ENCODE results near the gene PIGA.
"Not testable (repeated sequence)": the region's sequence is repeated elsewhere in the genome, so short reads cannot be mapped to it uniquely, and the experiment has no call there.

The PIGA gene

GRCh38 chrX:15321447-15321846, 13.9 kb downstream of the PIGA start:
- DNase-seq (ENCODE audit: low read depth in 3 of 3): no peak

- no peak for DNase-seq (ENCODE audit: low read depth in 3 of 3)
These were observed 15.0 kb downstream of the PIGA start for GRCh38 chrX:15320297-15320696.

- no peak for DNase-seq (ENCODE audit: low read depth in 3 of 3)
These were observed 16.2 kb downstream of the PIGA start for GRCh38 chrX:15319075-15319474.

GRCh38 chrX:15315509-15315908, 19.8 kb downstream of the PIGA start, which contains the start of gene ASB11:
Gene ASB11, minus strand, starts transcription at chrX:15315640. Its CDS starts 35 bp downstream, at chrX:15315605.
- no peak for DNase-seq (ENCODE audit: low read depth in 3 of 3)

GRCh38 chrX:15314472-15314871, 20.9 kb downstream of the PIGA start:
- no peak for DNase-seq (ENCODE audit: low read depth in 3 of 3)

GRCh38 chrX:15311119-15311518, 24.2 kb downstream of the PIGA start:
- DNase-seq (ENCODE audit: low read depth in 3 of 3): no peak

- DNase-seq (ENCODE audit: low read depth in 3 of 3): no peak
These were observed 25.2 kb downstream of the PIGA start for GRCh38 chrX:15310117-15310516.

GRCh38 chrX:15305899-15306298, 29.4 kb downstream of the PIGA start:
- not testable (repeated sequence) for DNase-seq (ENCODE audit: low read depth in 3 of 3)

- peak in 1 of 3 experiments; percentile 0 for DNase-seq (ENCODE audit: low read depth in 3 of 3)
These were observed 33.4 kb downstream of the PIGA start for GRCh38 chrX:15301924-15302323.

- no peak for DNase-seq (ENCODE audit: low read depth in 3 of 3)
These were observed 35.1 kb downstream of the PIGA start for GRCh38 chrX:15299941-15300851.

- DNase-seq (ENCODE audit: low read depth in 3 of 3): no peak
These were observed 36.5 kb downstream of the PIGA start for GRCh38 chrX:15298780-15299179.

- no peak for DNase-seq (ENCODE audit: low read depth in 3 of 3)
These were observed 37.1 kb downstream of the PIGA start for GRCh38 chrX:15298201-15298600.

GRCh38 chrX:15293451-15293850, 41.9 kb downstream of the PIGA start:
- no peak for DNase-seq (ENCODE audit: low read depth in 3 of 3)

- DNase-seq (ENCODE audit: low read depth in 3 of 3): no peak
These were observed 42.5 kb downstream of the PIGA start for GRCh38 chrX:15292861-15293260.

GRCh38 chrX:15277604-15278003, 57.7 kb downstream of the PIGA start:
- DNase-seq (ENCODE audit: low read depth in 3 of 3): no peak

- no peak for DNase-seq (ENCODE audit: low read depth in 3 of 3)
These were observed 60.4 kb downstream of the PIGA start for GRCh38 chrX:15274946-15275345.

- DNase-seq (ENCODE audit: low read depth in 3 of 3): not testable (repeated sequence)
These were observed 62.0 kb downstream of the PIGA start for GRCh38 chrX:15273275-15273674.

GRCh38 chrX:15271757-15272156, 63.6 kb downstream of the PIGA start:
- DNase-seq (ENCODE audit: low read depth in 3 of 3): no peak

- DNase-seq (ENCODE audit: low read depth in 3 of 3): peak in 1 of 3 experiments; percentile 1
These were observed 65.5 kb downstream of the PIGA start, which contains the start of gene ASB9 for GRCh38 chrX:15269618-15270521. Gene ASB9, minus strand, starts transcription at chrX:15270083. Its CDS starts 209 bp downstream, at chrX:15269874.

Data from stimulated activated CD4-positive, alpha-beta T cell treated with anti-CD3 and anti-CD28 coated beads, TNF-alpha, amount 100 ng/mL, for 24 hours (primary cell).